Measurements from ENCODE around the gene THEM5. TPM values are rescaled to one million over a fixed set of nuclear protein-coding genes. Genes with fewer than 3 reads are reported as not detected.
A peak's percentile ranks its signal among the peaks of the same experiment; 100 is the strongest.

THEM5 gene
- polyA plus RNA-seq, 2 donors, result 1.5 to 1.7 TPM

DNA sequence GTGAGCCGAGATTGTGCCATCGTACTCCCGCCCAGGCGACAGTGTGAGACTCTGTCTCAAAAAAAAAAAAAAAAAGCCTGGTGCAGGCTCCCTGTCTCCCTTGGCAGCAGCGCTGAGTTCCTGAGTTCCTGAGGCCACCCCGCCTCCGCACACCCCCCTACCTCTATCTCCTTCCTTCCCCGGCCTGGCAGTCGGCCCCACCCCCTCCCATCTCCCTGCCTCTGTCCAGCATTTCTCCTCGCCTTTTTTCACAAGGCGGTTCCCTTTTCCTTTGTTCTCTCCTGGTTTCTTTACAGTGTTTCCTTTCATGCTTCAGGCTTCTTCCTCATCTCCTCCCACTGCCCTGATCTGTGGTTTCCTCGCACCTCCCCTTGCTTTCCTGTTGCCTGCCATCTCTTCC lies 24.6 kb downstream of the THEM5 start:
- Histone ChIP-seq H3K27ac (ENCODE audit: low read depth in 2 of 2, low read length in 1 of 2) (no peak overlapping the region), H3K4me3 (ENCODE audit: low read depth in 1 of 2, low read length in 2 of 2) (no peak overlapping the region), H3K9me3 (ENCODE audit: control insufficient read depth in 2 of 2, insufficient read depth in 1 of 2, low read depth in 1 of 2, low read length in 1 of 2) (no peaks in the 10 kb centered on the region), H3K27me3 (ENCODE audit: control insufficient read depth in 1 of 2, insufficient read depth in 2 of 2, low read length in 2 of 2) (no peaks in the 10 kb centered on the region), H3K4me1 (ENCODE audit: control insufficient read depth in 2 of 2, insufficient read depth in 2 of 2, low read length in 1 of 2) (peaks cover 0 to 23% of the 10 kb centered on the region in 2 donors), H3K36me3 (ENCODE audit: control insufficient read depth in 2 of 2, insufficient read depth in 2 of 2, low read length in 1 of 2) (peaks cover 0 to 4% of the 10 kb centered on the region in 2 donors)
- 5 to 10% methylated on average over 11 to 12 of the region's 12 CpGs for WGBS, 2 donors

DNA sequence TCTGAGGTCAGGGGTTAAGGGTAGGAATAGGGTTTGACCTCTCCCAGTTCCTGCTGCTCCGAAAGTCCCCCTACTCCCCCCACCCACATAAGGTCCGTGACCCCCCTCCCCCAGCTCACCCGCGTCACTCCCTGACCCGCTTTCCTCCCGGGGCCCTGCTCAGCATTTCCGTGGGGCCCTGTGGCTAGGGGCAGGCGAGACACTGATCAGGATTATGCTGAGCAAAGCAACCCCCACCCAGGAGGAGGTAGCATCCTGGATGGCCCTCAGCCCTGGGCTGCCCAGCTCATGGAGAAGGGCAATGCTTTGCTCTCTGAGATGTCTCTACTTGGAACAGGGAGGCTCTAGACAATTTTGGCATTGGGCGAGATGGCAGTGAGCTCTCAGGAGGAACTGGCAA lies 25.7 kb downstream of the THEM5 start:
- Histone ChIP-seq H3K9me3 (ENCODE audit: control insufficient read depth in 2 of 2, insufficient read depth in 1 of 2, low read depth in 1 of 2, low read length in 1 of 2) (no peaks in the 10 kb centered on the region), H3K4me3 (ENCODE audit: low read depth in 1 of 2, low read length in 2 of 2) (no peak overlapping the region), H3K27ac (ENCODE audit: low read depth in 2 of 2, low read length in 1 of 2) (no peak overlapping the region), H3K27me3 (ENCODE audit: control insufficient read depth in 1 of 2, insufficient read depth in 2 of 2, low read length in 2 of 2) (no peaks in the 10 kb centered on the region), H3K36me3 (ENCODE audit: control insufficient read depth in 2 of 2, insufficient read depth in 2 of 2, low read length in 1 of 2) (peaks cover 0 to 4% of the 10 kb centered on the region in 2 donors), H3K4me1 (ENCODE audit: control insufficient read depth in 2 of 2, insufficient read depth in 2 of 2, low read length in 1 of 2) (peaks cover 0 to 21% of the 10 kb centered on the region in 2 donors)
- WGBS, 2 donors, result 70 to 71% methylated on average over 9 of the region's 9 CpGs

DNA sequence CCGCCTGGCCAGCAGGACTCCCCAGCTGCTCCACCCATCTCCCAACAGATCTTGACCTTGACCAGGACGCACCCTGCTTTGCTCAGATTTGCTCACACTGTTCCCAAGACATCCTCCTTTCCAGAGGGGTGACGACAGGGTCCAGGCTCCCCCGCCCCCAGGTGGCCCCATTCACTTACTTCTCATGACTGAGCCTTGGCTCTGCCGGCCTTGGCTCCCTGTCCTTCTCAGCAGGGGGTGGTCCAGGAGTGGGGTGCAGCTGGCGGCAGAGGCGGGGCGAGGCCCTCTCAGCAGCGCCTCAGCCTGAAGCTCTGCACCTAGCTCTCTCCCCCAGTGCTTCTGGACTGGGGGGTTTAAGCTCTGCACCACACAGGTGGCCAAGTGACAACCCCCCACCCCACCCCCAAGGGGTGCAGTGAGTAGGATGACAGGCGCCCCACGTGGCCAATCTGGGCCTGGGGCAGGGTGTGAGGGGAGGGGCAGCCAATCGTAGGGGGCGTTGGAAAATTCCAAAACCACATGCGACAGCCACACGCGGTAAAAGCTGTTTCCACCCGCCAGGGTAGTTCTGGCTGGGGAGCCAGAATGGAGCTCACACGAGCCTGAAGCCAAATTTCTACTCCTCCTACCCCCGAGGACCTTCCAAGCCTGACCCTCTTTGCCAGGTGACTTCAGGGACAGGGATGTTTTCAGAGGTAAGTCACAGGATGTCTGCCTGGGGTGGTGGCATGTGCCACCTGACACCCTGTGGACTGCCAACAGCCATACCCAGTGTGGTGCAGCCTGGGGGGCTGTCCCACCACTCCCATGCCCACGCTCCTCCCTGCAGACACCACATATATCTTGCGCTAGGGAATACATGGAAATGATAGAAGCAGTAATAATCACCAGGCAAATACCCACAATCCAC lies 27.5 kb downstream of the THEM5 start:
- 61 to 62% methylated on average over 21 of the region's 21 CpGs for WGBS, 2 donors
- Histone ChIP-seq H3K4me1 (ENCODE audit: control insufficient read depth in 2 of 2, insufficient read depth in 2 of 2, low read length in 1 of 2) (peaks cover 0 to 10% of the 10 kb centered on the region in 2 donors), H3K9me3 (ENCODE audit: control insufficient read depth in 2 of 2, insufficient read depth in 1 of 2, low read depth in 1 of 2, low read length in 1 of 2) (no peaks in the 10 kb centered on the region), H3K36me3 (ENCODE audit: control insufficient read depth in 2 of 2, insufficient read depth in 2 of 2, low read length in 1 of 2) (peaks cover 0 to 4% of the 10 kb centered on the region in 2 donors), H3K27me3 (ENCODE audit: control insufficient read depth in 1 of 2, insufficient read depth in 2 of 2, low read length in 2 of 2) (no peaks in the 10 kb centered on the region), H3K4me3 (ENCODE audit: low read depth in 1 of 2, low read length in 2 of 2) (no peak overlapping the region), H3K27ac (ENCODE audit: low read depth in 2 of 2, low read length in 1 of 2) (no peak overlapping the region)

GRCh38 chr1:151825204-151825603 lies 28.3 kb downstream of the THEM5 start:
- H3K4me3 ChIP-seq (ENCODE audit: low read depth in 1 of 2, low read length in 2 of 2), result peak overlapping the region in 1 of 2 donors; percentile 11
- no peaks in the 10 kb centered on the region for H3K27me3 ChIP-seq (ENCODE audit: control insufficient read depth in 1 of 2, insufficient read depth in 2 of 2, low read length in 2 of 2)
- WGBS, 2 donors, result 77 to 80% methylated on average over 9 of the region's 9 CpGs
- peaks cover 0 to 9% of the 10 kb centered on the region in 2 donors for H3K4me1 ChIP-seq (ENCODE audit: control insufficient read depth in 2 of 2, insufficient read depth in 2 of 2, low read length in 1 of 2)
- no peaks in the 10 kb centered on the region for H3K9me3 ChIP-seq (ENCODE audit: control insufficient read depth in 2 of 2, insufficient read depth in 1 of 2, low read depth in 1 of 2, low read length in 1 of 2)
- peaks cover 0 to 4% of the 10 kb centered on the region in 2 donors for H3K36me3 ChIP-seq (ENCODE audit: control insufficient read depth in 2 of 2, insufficient read depth in 2 of 2, low read length in 1 of 2)
- H3K27ac ChIP-seq (ENCODE audit: low read depth in 2 of 2, low read length in 1 of 2), result no peak overlapping the region

DNA sequence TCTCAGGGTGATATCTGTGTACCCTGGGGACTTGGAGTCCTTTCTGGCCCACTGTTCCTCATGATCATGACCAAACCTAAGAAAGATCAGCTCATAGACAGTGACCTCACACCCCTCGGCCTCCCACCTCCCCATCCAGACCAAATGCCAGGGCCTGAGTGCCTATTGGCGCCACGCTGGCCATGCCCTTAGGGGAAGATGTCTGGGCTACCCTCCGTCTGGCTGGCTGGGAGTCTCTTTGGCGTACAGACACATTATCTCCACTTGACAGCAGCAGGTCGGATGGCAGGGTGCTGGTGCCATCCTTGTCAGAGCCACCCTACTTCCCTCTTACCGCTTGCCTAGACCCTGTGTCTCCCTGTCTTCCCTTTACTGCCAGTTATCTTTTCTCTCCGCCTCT lies 30.3 kb downstream of the THEM5 start:
- Histone ChIP-seq H3K4me3 (ENCODE audit: low read depth in 1 of 2, low read length in 2 of 2) (no peak overlapping the region), H3K36me3 (ENCODE audit: control insufficient read depth in 2 of 2, insufficient read depth in 2 of 2, low read length in 1 of 2) (peaks cover 0 to 4% of the 10 kb centered on the region in 2 donors), H3K9me3 (ENCODE audit: control insufficient read depth in 2 of 2, insufficient read depth in 1 of 2, low read depth in 1 of 2, low read length in 1 of 2) (no peaks in the 10 kb centered on the region), H3K27me3 (ENCODE audit: control insufficient read depth in 1 of 2, insufficient read depth in 2 of 2, low read length in 2 of 2) (no peaks in the 10 kb centered on the region), H3K4me1 (ENCODE audit: control insufficient read depth in 2 of 2, insufficient read depth in 2 of 2, low read length in 1 of 2) (peaks cover 0 to 8% of the 10 kb centered on the region in 2 donors), H3K27ac (ENCODE audit: low read depth in 2 of 2, low read length in 1 of 2) (no peak overlapping the region)
- WGBS, 2 donors, result 79 to 81% methylated on average over 8 of the region's 8 CpGs

GRCh38 chr1:151822404-151822803 lies 31.1 kb downstream of the THEM5 start:
- Histone ChIP-seq H3K4me1 (ENCODE audit: control insufficient read depth in 2 of 2, insufficient read depth in 2 of 2, low read length in 1 of 2) (peaks cover 0 to 10% of the 10 kb centered on the region in 2 donors), H3K27ac (ENCODE audit: low read depth in 2 of 2, low read length in 1 of 2) (no peak overlapping the region), H3K27me3 (ENCODE audit: control insufficient read depth in 1 of 2, insufficient read depth in 2 of 2, low read length in 2 of 2) (no peaks in the 10 kb centered on the region), H3K36me3 (ENCODE audit: control insufficient read depth in 2 of 2, insufficient read depth in 2 of 2, low read length in 1 of 2) (no peaks in the 10 kb centered on the region), H3K4me3 (ENCODE audit: low read depth in 1 of 2, low read length in 2 of 2) (no peak overlapping the region), H3K9me3 (ENCODE audit: control insufficient read depth in 2 of 2, insufficient read depth in 1 of 2, low read depth in 1 of 2, low read length in 1 of 2) (no peaks in the 10 kb centered on the region)
- WGBS, 2 donors, result 49 to 60% methylated on average over 7 of the region's 7 CpGs

- no peaks in the 10 kb centered on the region for H3K36me3 ChIP-seq (ENCODE audit: control insufficient read depth in 2 of 2, insufficient read depth in 2 of 2, low read length in 1 of 2)
- 19 to 23% methylated on average over 2 of the region's 2 CpGs for WGBS, 2 donors
- H3K27me3 ChIP-seq (ENCODE audit: control insufficient read depth in 1 of 2, insufficient read depth in 2 of 2, low read length in 2 of 2), result no peaks in the 10 kb centered on the region
- peaks cover 0 to 19% of the 10 kb centered on the region in 2 donors for H3K4me1 ChIP-seq (ENCODE audit: control insufficient read depth in 2 of 2, insufficient read depth in 2 of 2, low read length in 1 of 2)
- no peaks in the 10 kb centered on the region for H3K9me3 ChIP-seq (ENCODE audit: control insufficient read depth in 2 of 2, insufficient read depth in 1 of 2, low read depth in 1 of 2, low read length in 1 of 2)
- H3K27ac ChIP-seq (ENCODE audit: low read depth in 2 of 2, low read length in 1 of 2), result no peak overlapping the region
- H3K4me3 ChIP-seq (ENCODE audit: low read depth in 1 of 2, low read length in 2 of 2), result no peak overlapping the region
Observed at GRCh38 chr1:151820940-151821339, 32.6 kb downstream of the THEM5 start.

GRCh38 chr1:151819976-151820623 lies 33.4 kb downstream of the THEM5 start:
- Histone ChIP-seq H3K36me3 (ENCODE audit: control insufficient read depth in 2 of 2, insufficient read depth in 2 of 2, low read length in 1 of 2) (no peaks in the 10 kb centered on the region), H3K27me3 (ENCODE audit: control insufficient read depth in 1 of 2, insufficient read depth in 2 of 2, low read length in 2 of 2) (no peaks in the 10 kb centered on the region), H3K4me3 (ENCODE audit: low read depth in 1 of 2, low read length in 2 of 2) (no peak overlapping the region), H3K9me3 (ENCODE audit: control insufficient read depth in 2 of 2, insufficient read depth in 1 of 2, low read depth in 1 of 2, low read length in 1 of 2) (no peaks in the 10 kb centered on the region), H3K4me1 (ENCODE audit: control insufficient read depth in 2 of 2, insufficient read depth in 2 of 2, low read length in 1 of 2) (peaks cover 0 to 19% of the 10 kb centered on the region in 2 donors), H3K27ac (ENCODE audit: low read depth in 2 of 2, low read length in 1 of 2) (no peak overlapping the region)
- WGBS, 2 donors, result 60 to 65% methylated on average over 7 of the region's 7 CpGs

- H3K27me3 ChIP-seq (ENCODE audit: control insufficient read depth in 1 of 2, insufficient read depth in 2 of 2, low read length in 2 of 2), result no peaks in the 10 kb centered on the region
- peaks cover 0 to 19% of the 10 kb centered on the region in 2 donors for H3K4me1 ChIP-seq (ENCODE audit: control insufficient read depth in 2 of 2, insufficient read depth in 2 of 2, low read length in 1 of 2)
- no peak overlapping the region for H3K27ac ChIP-seq (ENCODE audit: low read depth in 2 of 2, low read length in 1 of 2)
- no peaks in the 10 kb centered on the region for H3K9me3 ChIP-seq (ENCODE audit: control insufficient read depth in 2 of 2, insufficient read depth in 1 of 2, low read depth in 1 of 2, low read length in 1 of 2)
- H3K36me3 ChIP-seq (ENCODE audit: control insufficient read depth in 2 of 2, insufficient read depth in 2 of 2, low read length in 1 of 2), result peaks cover 0 to 2% of the 10 kb centered on the region in 2 donors
- H3K4me3 ChIP-seq (ENCODE audit: low read depth in 1 of 2, low read length in 2 of 2), result no peak overlapping the region
- WGBS, 2 donors, result 80 to 89% methylated on average over 12 of the region's 12 CpGs
Observed at GRCh38 chr1:151819227-151819835, 34.2 kb downstream of the THEM5 start.

Measured in esophagus (tissue), 2 donors.